ENCODE measurements around the gene PTPRM. TPM values are rescaled to one million over a fixed set of nuclear protein-coding genes. Genes with fewer than 3 reads are reported as not detected.
A peak's percentile ranks its signal among the peaks of the same experiment; 100 is the strongest.

Gene PTPRM
- total and polyA plus RNA-seq, 2 experiments from 2014 or later = 1.6 to 5.3 TPM

GRCh38 chr18:8260827-8261226, 693.7 kb downstream of the PTPRM start:
- H3K36me3 ChIP-seq (ENCODE audit: insufficient read depth) = no peaks in the 10 kb centered on the region
- Mint-ChIP-seq H3K27ac (no peak overlapping the region), H3K27me3 (ENCODE audit: insufficient read depth, low read depth, poor library complexity) (peaks cover 2% of the 10 kb centered on the region), H3K36me3 (ENCODE audit: low read depth) (no peaks in the 10 kb centered on the region), H3K9me3 (no peaks in the 10 kb centered on the region), H3K4me3 (no peak overlapping the region), H3K4me1 (peaks cover 22% of the 10 kb centered on the region)
- H3K27me3 ChIP-seq (ENCODE audit: insufficient read depth) = no peaks in the 10 kb centered on the region
- no peak overlapping the region for H3K4me2 ChIP-seq
- no peaks in the 10 kb centered on the region for H3F3A ChIP-seq (replicated peaks; ENCODE audit: low read depth)
- no peaks in the 10 kb centered on the region for H3K9me2 ChIP-seq (ENCODE audit: insufficient read depth)
- peak overlapping the region; percentile 57; the same call in 1 of the 2 replicates for H2AFZ ChIP-seq
- H3K4me3 ChIP-seq = no peak overlapping the region
- H4K20me1 ChIP-seq (replicated peaks; ENCODE audit: insufficient read depth) = no peaks in the 10 kb centered on the region
- ATAC-seq (no peak), DNase-seq (ENCODE audit: low spot score) (no peak)
- TF ChIP-seq CREB1 (CRISPR knock-in tag; IDR thresholded peaks at IDR 0.05; ENCODE audit: low read depth) = no peak
- TF ChIP-seq POLR2AphosphoS5 (IDR thresholded peaks at IDR 0.05; ENCODE audit: low read depth) = no peak
- H3K4me1 ChIP-seq (ENCODE audit: insufficient read depth) = peaks cover 6% of the 10 kb centered on the region; the same call in 1 of the 2 replicates
- H3K27ac ChIP-seq (ENCODE audit: low read depth) = no peak overlapping the region
- no peaks in the 10 kb centered on the region for H3K79me2 ChIP-seq (replicated peaks; ENCODE audit: insufficient read depth)

- H3F3A ChIP-seq (replicated peaks; ENCODE audit: low read depth) = no peaks in the 10 kb centered on the region
- Mint-ChIP-seq H3K4me1 (peaks cover 22% of the 10 kb centered on the region), H3K4me3 (no peak overlapping the region), H3K9me3 (no peaks in the 10 kb centered on the region), H3K27me3 (ENCODE audit: insufficient read depth, low read depth, poor library complexity) (peaks cover 2% of the 10 kb centered on the region), H3K27ac (no peak overlapping the region; the same call in 1 of the 2 replicates), H3K36me3 (ENCODE audit: low read depth) (no peaks in the 10 kb centered on the region)
- H2AFZ ChIP-seq = no peak overlapping the region
- no peak overlapping the region for H3K4me3 ChIP-seq
- ATAC-seq = no peak
- TF ChIP-seq CREB1 (CRISPR knock-in tag; IDR thresholded peaks at IDR 0.05; ENCODE audit: low read depth) = no peak
- TF ChIP-seq CTCF (conservative IDR thresholded peaks at IDR 0.05; ENCODE audit: low read depth in 2 of 2) = no peak
- TF ChIP-seq EZH2phosphoT487 (IDR thresholded peaks at IDR 0.05; ENCODE audit: unreplicated experiment) = no peak
- TF ChIP-seq NANOG (IDR thresholded peaks at IDR 0.05; ENCODE audit: borderline replicate concordance) = no peak
- H3K4me1 ChIP-seq (ENCODE audit: insufficient read depth) = peaks cover 6% of the 10 kb centered on the region; the same call in 1 of the 2 replicates
- H3K4me2 ChIP-seq = no peak overlapping the region
- H3K9me2 ChIP-seq (ENCODE audit: insufficient read depth) = no peaks in the 10 kb centered on the region
- no peaks in the 10 kb centered on the region for H3K27me3 ChIP-seq (ENCODE audit: insufficient read depth)
- no peak overlapping the region for H3K27ac ChIP-seq (ENCODE audit: low read depth)
- no peaks in the 10 kb centered on the region for H3K79me2 ChIP-seq (replicated peaks; ENCODE audit: insufficient read depth)
- DNase-seq (ENCODE audit: low spot score) = no peak
- no peaks in the 10 kb centered on the region for H4K20me1 ChIP-seq (replicated peaks; ENCODE audit: insufficient read depth)
- H3K36me3 ChIP-seq (ENCODE audit: insufficient read depth) = no peaks in the 10 kb centered on the region
These were observed 694.6 kb downstream of the PTPRM start for GRCh38 chr18:8261651-8262091.

GRCh38 chr18:8262221-8262620, 695.1 kb downstream of the PTPRM start:
- H3K27ac ChIP-seq (ENCODE audit: low read depth) = no peak overlapping the region
- H3K36me3 ChIP-seq (ENCODE audit: insufficient read depth) = no peaks in the 10 kb centered on the region
- no peaks in the 10 kb centered on the region for H4K20me1 ChIP-seq (replicated peaks; ENCODE audit: insufficient read depth)
- H3F3A ChIP-seq (replicated peaks; ENCODE audit: low read depth) = no peaks in the 10 kb centered on the region
- Mint-ChIP-seq H3K36me3 (ENCODE audit: low read depth) (no peaks in the 10 kb centered on the region), H3K9me3 (no peaks in the 10 kb centered on the region), H3K4me1 (peaks cover 22% of the 10 kb centered on the region), H3K4me3 (no peak overlapping the region), H3K27me3 (ENCODE audit: insufficient read depth, low read depth, poor library complexity) (peaks cover 2% of the 10 kb centered on the region), H3K27ac (peak overlapping the region; percentile 50)
- DNase-seq (ENCODE audit: low spot score) (no peak), ATAC-seq (peak; percentile 21; the same call in 1 of the 3 replicates)
- H2AFZ ChIP-seq = no peak overlapping the region
- no peaks in the 10 kb centered on the region for H3K79me2 ChIP-seq (replicated peaks; ENCODE audit: insufficient read depth)
- H3K27me3 ChIP-seq (ENCODE audit: insufficient read depth) = no peaks in the 10 kb centered on the region
- H3K4me3 ChIP-seq = no peak overlapping the region
- no peaks in the 10 kb centered on the region for H3K9me2 ChIP-seq (ENCODE audit: insufficient read depth)
- H3K4me1 ChIP-seq (ENCODE audit: insufficient read depth) = peaks cover 6% of the 10 kb centered on the region; the same call in 1 of the 2 replicates
- H3K4me2 ChIP-seq = no peak overlapping the region
- TF ChIP-seq EZH2 (IDR thresholded peaks at IDR 0.05; ENCODE audit: low read depth, unreplicated experiment) (no peak), EZH2phosphoT487 (IDR thresholded peaks at IDR 0.05; ENCODE audit: unreplicated experiment) (no peak), ZNF462 (CRISPR knock-in tag; IDR thresholded peaks at IDR 0.05) (no peak), NANOG (IDR thresholded peaks at IDR 0.05; ENCODE audit: borderline replicate concordance) (no peak)
